ENCODE measurements around the gene EPN2.

DNA sequence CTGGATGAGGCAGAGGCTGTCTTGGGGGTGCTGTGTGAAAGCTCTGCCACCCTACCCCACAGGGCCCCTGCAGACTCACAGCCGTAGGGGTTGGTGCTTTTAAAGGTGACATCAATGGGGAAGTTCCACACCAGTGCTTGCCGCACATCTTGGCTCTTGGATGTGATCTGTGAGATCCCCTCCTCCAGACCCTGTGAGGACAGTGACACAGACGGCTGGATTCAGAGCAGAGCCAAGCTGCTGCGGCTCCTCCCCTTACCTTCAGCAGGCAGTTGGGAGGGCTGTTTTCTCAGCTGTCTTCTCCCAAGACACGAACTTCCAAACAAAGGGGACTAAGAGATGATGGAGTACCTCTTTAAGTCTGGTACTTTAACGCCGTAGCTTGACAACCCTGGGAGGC, 120.6 kb downstream of the EPN2 start:
- TF ChIP-seq POLR2A (IDR thresholded peaks at IDR 0.05) = no peak
- TF ChIP-seq, protein P1, sequence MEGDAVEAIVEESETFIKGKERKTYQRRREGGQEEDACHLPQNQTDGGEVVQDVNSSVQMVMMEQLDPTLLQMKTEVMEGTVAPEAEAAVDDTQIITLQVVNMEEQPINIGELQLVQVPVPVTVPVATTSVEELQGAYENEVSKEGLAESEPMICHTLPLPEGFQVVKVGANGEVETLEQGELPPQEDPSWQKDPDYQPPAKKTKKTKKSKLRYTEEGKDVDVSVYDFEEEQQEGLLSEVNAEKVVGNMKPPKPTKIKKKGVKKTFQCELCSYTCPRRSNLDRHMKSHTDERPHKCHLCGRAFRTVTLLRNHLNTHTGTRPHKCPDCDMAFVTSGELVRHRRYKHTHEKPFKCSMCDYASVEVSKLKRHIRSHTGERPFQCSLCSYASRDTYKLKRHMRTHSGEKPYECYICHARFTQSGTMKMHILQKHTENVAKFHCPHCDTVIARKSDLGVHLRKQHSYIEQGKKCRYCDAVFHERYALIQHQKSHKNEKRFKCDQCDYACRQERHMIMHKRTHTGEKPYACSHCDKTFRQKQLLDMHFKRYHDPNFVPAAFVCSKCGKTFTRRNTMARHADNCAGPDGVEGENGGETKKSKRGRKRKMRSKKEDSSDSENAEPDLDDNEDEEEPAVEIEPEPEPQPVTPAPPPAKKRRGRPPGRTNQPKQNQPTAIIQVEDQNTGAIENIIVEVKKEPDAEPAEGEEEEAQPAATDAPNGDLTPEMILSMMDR (IDR thresholded peaks at IDR 0.05) = no peak
